Activated CD8-positive, alpha-beta memory T cell treated with anti-CD3 and anti-CD28 coated beads for 1 hour (primary cell): ENCODE data around the gene NUDT19.
A peak's percentile ranks its signal among the peaks of the same experiment; 100 is the strongest.
"Not testable (repeated sequence)": the region's sequence is repeated elsewhere in the genome, so short reads cannot be mapped to it uniquely, and the experiment has no call there.

Experiments
- DNase-seq, 2 donors: peaks; one replicate each; pipeline ENCODE4 v3.0.0-alpha.2; 2020; ENCODE audit warnings: low read depth in 1 of 2; ENCODE audit errors: extremely low read depth in 1 of 2

NUDT19 gene

GRCh38 chr19:32674931-32675719, 16.5 kb upstream of the NUDT19 start, which contains the start of gene ANKRD27:
ANKRD27 (minus strand) TSS chr19:32675180; CDS start chr19:32659015, 16,165 bp downstream.
- DNase-seq, result peak; percentile 93 to 97

- peak in 1 of 2 donors; percentile 53 for DNase-seq
Observed at GRCh38 chr19:32675720-32676185, 15.9 kb upstream of the NUDT19 start, which contains the start of gene RGS9BP. RGS9BP (plus strand) TSS chr19:32675848; CDS start chr19:32676264, 416 bp downstream.

GRCh38 chr19:32676186-32676894, 15.3 kb upstream of the NUDT19 start:
- DNase-seq, result no peak

- no peak for DNase-seq
Observed at GRCh38 chr19:32676895-32677359, 14.7 kb upstream of the NUDT19 start.

- no peak for DNase-seq
Observed at GRCh38 chr19:32677657-32678056, 14.0 kb upstream of the NUDT19 start.

GRCh38 chr19:32680986-32681385, 10.6 kb upstream of the NUDT19 start:
- DNase-seq, result no peak

GRCh38 chr19:32682317-32682716, 9.3 kb upstream of the NUDT19 start:
- no peak for DNase-seq

- DNase-seq, result no peak
Observed at GRCh38 chr19:32686847-32687475, 4.7 kb upstream of the NUDT19 start.

- DNase-seq, result no peak
Observed at GRCh38 chr19:32687681-32688080, 3.9 kb upstream of the NUDT19 start.

- DNase-seq, result no peak
Observed at GRCh38 chr19:32688311-32688710, 3.3 kb upstream of the NUDT19 start.

GRCh38 chr19:32691952-32692726, 518 bp downstream of the NUDT19 start:
- no peak for DNase-seq

- no peak for DNase-seq
Observed at GRCh38 chr19:32692727-32693061, 1.1 kb downstream of the NUDT19 start.

GRCh38 chr19:32693151-32694108, 1.8 kb downstream of the NUDT19 start:
- DNase-seq, result peak in 1 of 2 donors; percentile 24

GRCh38 chr19:32694316-32694715, 2.7 kb downstream of the NUDT19 start:
- not testable (repeated sequence) for DNase-seq

GRCh38 chr19:32694851-32695250, 3.2 kb downstream of the NUDT19 start:
- DNase-seq, result not testable (repeated sequence)

GRCh38 chr19:32695506-32695905, 3.9 kb downstream of the NUDT19 start:
- not testable (repeated sequence) for DNase-seq

- not testable (repeated sequence) for DNase-seq
Observed at GRCh38 chr19:32696771-32697170, 5.2 kb downstream of the NUDT19 start.

GRCh38 chr19:32700129-32700528, 8.5 kb downstream of the NUDT19 start:
- not testable (repeated sequence) for DNase-seq

GRCh38 chr19:32702010-32702409, 10.4 kb downstream of the NUDT19 start:
- DNase-seq, result no peak
